BJ (cell line): ENCODE measurements around the gene ASB15. TPM values are rescaled to one million over a fixed set of nuclear protein-coding genes. Genes with fewer than 3 reads are reported as not detected.

ENCODE experiments used
- CTCF ChIA-PET: fragments of 350-600 bp; formaldehyde crosslinking; extraction: SDS; loops from one replicate; lab custom pipeline; 2021; ENCODE audit warnings: antibody characterized with exemption, inconsistent platforms; lab: Yijun Ruan, JAX
- POLR2A ChIA-PET: fragments of 300-600 bp; sonication (Branson Sonifier 250); formaldehyde crosslinking; extraction: SDS; loops from one replicate; lab custom pipeline; 2021; ENCODE audit warnings: antibody characterized with exemption; lab: Charles Lee
- DNase-seq: peaks from one replicate; pipeline ENCODE4 v3.0.0-alpha.2; 2011; ENCODE audit warnings: low read depth
- H3K27me3 ChIP-seq: 2 replicates; pipeline ENCODE4 v1.6.0; 2011; ENCODE audit warnings: low read length; ENCODE audit not compliant: control insufficient read depth, insufficient read depth
- H3K36me3 ChIP-seq: 2 replicates; pipeline ENCODE4 v1.5.1; 2011; ENCODE audit warnings: low read length; ENCODE audit not compliant: control insufficient read depth, insufficient read depth
- H3K4me3 ChIP-seq: 2 replicates; pipeline ENCODE4 v1.5.1; 2011; ENCODE audit warnings: low read depth, mild to moderate bottlenecking, control low read depth, low read length
- CTCF ChIP-seq: IDR thresholded peaks from 2 replicates; pipeline ENCODE4 v1.5.1; 2011; ENCODE audit warnings: low read depth, mild to moderate bottlenecking, control low read depth, inconsistent platforms, low read length, moderate library complexity; ENCODE audit not compliant: insufficient read depth
- polyA plus RNA-seq: library from polyadenylated mRNA; depleted of rRNA; stranded (reverse); fragments of >200 nt; gene quantifications from 2 replicates; pipeline ENCODE4 v1.2.3, GENCODE V29; 2011

ASB15 gene
- polyA plus RNA-seq, 1 experiment, result not detected

GRCh38 chr7:123645516-123645915, 43.9 kb downstream of the ASB15 start:
- H3K4me3 ChIP-seq, result no peak overlapping the region
- ChIA-PET POLR2A (no interaction called here), CTCF (interaction anchor here (0.7 to 1.8 kb wide), 6 partner anchors 9 to 227 kb away, joined by 3 to 11 read pairs (median 6); partner anchors contain the start of gene LMOD2)
- DNase-seq, result no peak
- TF ChIP-seq CTCF, result no peak
- H3K36me3 ChIP-seq, result no peaks in the 10 kb centered on the region
- H3K27me3 ChIP-seq, result no peaks in the 10 kb centered on the region

- no peaks in the 10 kb centered on the region for H3K27me3 ChIP-seq
- no peak for DNase-seq
- CTCF ChIA-PET, result no interaction called here
Measured at GRCh38 chr7:123647106-123647730, 45.6 kb downstream of the ASB15 start.

GRCh38 chr7:123649964-123650363, 48.3 kb downstream of the ASB15 start:
- TF ChIP-seq CTCF, result no peak
- POLR2A ChIA-PET, result no interaction called here
- Histone ChIP-seq H3K36me3 (no peaks in the 10 kb centered on the region), H3K4me3 (no peak overlapping the region), H3K27me3 (no peaks in the 10 kb centered on the region; the same call in 1 of the 2 replicates)
- DNase-seq, result no peak
- CTCF ChIA-PET, result no interaction called here

More at GRCh38 chr7:123647106-123647730, 45.6 kb downstream of the ASB15 start:
- TF ChIP-seq CTCF, result no peak
- POLR2A ChIA-PET, result no interaction called here
- no peak overlapping the region for H3K4me3 ChIP-seq
- no peaks in the 10 kb centered on the region for H3K36me3 ChIP-seq

- POLR2A ChIA-PET, result no interaction called here
Measured at GRCh38 chr7:123650595-123650994, 49.0 kb downstream of the ASB15 start.

GRCh38 chr7:123652406-123652805, 50.8 kb downstream of the ASB15 start:
- TF ChIP-seq CTCF, result no peak
- ChIA-PET POLR2A (no interaction called here), CTCF (interaction anchor here (1.6 kb wide), 1 partner anchor 16 kb away, joined by 4 read pairs; no protein-coding TSS in a partner anchor)
- no peak overlapping the region for H3K4me3 ChIP-seq
- H3K36me3 ChIP-seq, result no peaks in the 10 kb centered on the region
- no peak for DNase-seq
- H3K27me3 ChIP-seq, result no peaks in the 10 kb centered on the region; the same call in 1 of the 2 replicates

More at GRCh38 chr7:123650595-123650994, 49.0 kb downstream of the ASB15 start:
- H3K27me3 ChIP-seq, result no peaks in the 10 kb centered on the region; the same call in 1 of the 2 replicates
- H3K4me3 ChIP-seq, result no peak overlapping the region
- TF ChIP-seq CTCF, result no peak
- DNase-seq, result no peak
- CTCF ChIA-PET, result no interaction called here
- H3K36me3 ChIP-seq, result no peaks in the 10 kb centered on the region
